G401.6 (cell line): Measurements from ENCODE around the gene PAOX.
"Not testable (repeated sequence)": the region's sequence is repeated elsewhere in the genome, so short reads cannot be mapped to it uniquely, and the experiment has no call there.

ENCODE experiments used
- FAIRE-seq: peaks from 2 replicates; lab custom pipeline; 2012; peaks lifted over from hg19 to GRCh38; lab: Jason Lieb, UNC

Gene PAOX

GRCh38 chr10:133411523-133412380 is 32.7 kb downstream of the PAOX start:
- FAIRE-seq, result no peak

GRCh38 chr10:133412381-133412711 is 33.3 kb downstream of the PAOX start:
- FAIRE-seq, result no peak

DNA sequence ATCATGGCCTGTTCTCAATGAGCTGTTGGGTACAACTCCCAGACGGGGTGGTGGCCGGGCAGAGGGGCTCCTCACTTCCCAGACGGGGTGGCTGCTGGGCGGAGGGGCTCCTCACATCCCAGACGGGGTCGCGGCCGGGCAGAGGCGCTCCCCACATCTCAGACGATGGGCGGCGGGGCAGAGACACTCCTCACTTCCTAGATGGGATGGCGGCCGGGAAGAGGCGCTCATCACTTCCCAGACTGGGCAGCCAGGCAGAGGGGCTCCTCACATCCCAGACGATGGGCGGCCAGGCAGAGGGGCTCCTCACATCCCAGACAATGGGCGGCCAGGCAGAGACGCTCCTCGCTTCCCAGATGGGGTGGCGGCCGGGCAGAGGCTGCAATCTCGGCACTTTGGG is 35.3 kb downstream of the PAOX start:
- FAIRE-seq, result not testable (repeated sequence)

GRCh38 chr10:133415752-133416151 is 36.7 kb downstream of the PAOX start:
- FAIRE-seq, result no peak

DNA sequence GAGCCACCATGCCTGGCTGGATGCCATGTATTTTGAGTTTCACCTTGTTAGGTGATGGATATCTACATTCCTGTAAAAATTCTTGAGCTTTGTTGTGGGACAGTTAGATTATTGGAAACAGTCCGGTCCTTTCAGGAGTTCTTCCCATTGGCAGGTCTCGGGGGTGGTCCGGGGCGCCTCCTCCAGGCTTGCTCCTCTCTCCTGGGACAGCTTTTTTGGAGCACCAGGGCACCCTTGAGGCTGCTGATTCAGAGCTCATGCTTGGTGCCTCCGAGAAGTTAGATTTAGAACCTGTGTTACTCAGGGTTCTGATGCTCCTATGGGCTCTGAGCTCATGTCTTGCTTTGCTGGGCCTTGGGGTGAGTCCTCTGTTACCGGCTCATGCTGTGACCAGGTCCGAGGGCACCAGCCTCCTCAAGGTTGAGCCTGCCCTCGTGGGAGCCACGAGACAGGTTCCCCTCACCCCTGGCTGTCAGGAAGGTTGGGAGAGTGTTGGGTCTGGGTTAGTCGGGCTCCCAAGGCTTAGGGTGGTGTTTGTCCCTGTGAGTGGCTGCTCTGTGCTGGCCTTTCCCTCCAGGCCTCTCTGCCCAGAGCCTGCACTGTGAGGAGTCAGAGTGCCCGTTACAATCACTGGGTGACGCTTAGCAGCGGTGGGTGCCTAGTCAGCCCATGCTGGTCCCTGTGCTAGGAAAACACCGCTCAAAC is 39.4 kb downstream of the PAOX start:
- FAIRE-seq, result no peak

GRCh38 chr10:133419211-133419950 is 40.3 kb downstream of the PAOX start:
- no peak for FAIRE-seq

- FAIRE-seq, result no peak
These were observed 41.0 kb downstream of the PAOX start for GRCh38 chr10:133420028-133420427.

GRCh38 chr10:133420579-133420978 is 41.5 kb downstream of the PAOX start:
- no peak for FAIRE-seq

DNA sequence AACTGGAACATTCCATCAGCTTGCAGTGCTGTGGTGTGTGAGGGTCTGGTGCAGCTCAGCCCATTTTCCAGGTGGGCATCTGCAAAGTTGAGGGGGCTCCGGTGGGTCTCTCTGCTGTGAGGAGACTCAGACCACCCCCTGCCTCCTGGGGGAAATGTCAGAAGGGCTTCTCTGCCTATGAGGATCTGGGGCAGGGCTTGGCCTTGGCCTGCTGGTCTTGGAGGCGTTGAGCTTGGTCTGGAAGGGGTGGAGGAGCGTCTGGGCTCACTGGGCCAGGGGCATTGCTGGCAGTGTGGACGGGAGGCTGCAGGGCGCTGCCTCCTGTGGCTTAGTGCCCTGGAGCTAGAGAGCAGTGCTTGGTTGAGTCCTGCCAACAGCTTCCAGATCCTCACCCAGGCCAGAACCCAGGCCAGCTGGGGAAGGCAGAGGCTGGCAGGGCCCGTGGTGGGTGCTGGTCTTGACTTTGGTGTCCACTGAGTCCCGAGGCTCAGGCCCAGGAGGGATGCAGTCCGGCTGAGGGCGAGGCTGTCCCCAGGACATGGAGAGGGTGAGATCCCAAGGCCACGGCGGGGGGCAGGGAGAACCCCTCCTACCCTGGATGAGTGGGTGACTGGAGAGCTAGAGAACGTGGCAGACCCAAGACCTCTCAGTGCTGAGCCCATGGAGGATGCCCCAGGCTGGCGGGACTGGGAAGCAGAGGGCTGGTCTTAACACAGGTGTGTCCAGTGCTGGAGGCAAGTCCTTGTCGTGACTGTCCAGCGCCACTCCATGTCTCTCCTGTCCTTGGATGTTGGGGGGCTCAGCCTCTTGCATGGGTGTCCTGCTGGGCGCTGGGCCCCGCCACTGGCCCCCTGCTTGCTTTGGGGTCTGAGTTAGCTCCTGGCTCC is 42.5 kb downstream of the PAOX start:
- no peak for FAIRE-seq

- FAIRE-seq, result no peak
These were observed 43.3 kb downstream of the PAOX start for GRCh38 chr10:133422223-133422806.

- FAIRE-seq, result no peak
These were observed 44.0 kb downstream of the PAOX start for GRCh38 chr10:133422807-133423771.

- not testable (repeated sequence) for FAIRE-seq
These were observed 45.0 kb downstream of the PAOX start for GRCh38 chr10:133424102-133424501.

DNA sequence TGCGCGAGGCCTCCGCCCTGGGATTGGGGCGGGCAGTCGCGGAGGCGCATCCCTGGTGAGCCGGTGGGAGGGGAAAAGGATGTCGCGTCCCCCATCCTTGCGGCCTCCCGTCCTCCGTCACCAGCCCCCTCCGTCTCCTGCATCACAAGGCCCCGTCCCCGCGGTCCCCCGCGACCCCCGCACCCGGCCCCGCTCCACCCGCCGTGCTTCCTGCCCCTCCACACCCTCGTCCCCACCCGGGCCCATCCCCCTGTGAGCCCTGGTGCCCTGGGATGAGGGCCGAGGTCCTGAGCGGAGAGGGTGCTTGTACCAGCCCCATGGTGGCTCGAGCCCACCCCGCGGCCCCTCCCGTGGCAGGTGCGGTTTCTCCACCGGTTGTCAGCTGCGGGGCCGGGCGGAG is 45.5 kb downstream of the PAOX start, which contains the start of gene SPRN:
SPRN (minus strand) TSS at position 25 of the 400 bp plus-strand sequence. CDS start 944 bp downstream, outside the sequence.
- not testable (repeated sequence) for FAIRE-seq

DNA sequence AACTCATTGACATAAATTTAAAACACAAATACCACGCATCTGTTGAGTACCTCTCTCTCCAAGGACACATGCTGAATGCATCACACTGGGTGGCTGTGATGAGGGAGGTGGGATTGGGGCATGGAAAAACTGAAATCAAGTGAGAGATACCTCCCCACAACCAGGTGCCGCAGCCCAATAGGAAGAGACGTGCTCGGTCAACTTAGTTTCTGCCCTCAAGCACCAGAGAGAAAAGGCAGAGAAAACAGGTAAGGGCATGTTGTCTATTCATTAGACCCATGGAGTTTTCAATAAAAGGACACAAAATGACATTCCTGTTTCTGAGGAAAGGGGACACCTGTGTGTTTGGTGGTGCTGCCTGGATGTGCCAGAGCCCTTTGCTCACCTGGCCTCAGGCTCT is 50.5 kb downstream of the PAOX start:
- not testable (repeated sequence) for FAIRE-seq

DNA sequence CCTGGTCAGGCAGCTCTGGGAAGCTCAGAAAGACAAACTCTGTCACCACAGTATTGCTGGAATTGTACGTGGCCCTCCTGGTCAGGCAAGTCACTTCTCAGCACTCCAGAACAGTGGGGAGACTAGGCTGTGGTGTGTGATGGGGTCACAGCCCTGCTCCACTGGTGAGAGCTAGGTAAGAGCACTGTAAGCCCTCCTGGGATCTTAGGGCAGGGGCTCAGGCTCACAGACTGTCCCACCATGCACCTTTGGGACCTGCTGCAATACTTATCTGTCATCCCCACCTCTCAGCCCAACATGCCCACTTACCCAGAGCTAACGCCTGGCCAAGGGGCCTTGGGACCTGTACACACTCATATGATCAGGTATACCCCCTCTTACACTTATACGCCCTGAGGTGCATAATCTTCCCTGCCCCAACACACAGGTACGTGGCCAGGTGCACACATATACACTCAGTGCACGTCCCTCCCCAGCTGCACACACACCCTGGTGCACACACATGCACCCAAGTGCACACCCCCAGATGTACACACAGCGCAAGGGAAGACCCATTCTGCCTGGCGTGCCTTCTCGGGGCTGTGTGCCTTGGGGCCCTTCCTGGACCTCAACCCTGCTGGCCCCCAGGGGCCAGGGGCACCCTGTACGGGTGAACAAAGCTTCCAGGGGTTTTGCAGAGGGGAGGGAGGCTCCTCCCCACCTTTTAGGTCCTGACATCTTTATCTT is 53.0 kb downstream of the PAOX start:
- not testable (repeated sequence) for FAIRE-seq

DNA sequence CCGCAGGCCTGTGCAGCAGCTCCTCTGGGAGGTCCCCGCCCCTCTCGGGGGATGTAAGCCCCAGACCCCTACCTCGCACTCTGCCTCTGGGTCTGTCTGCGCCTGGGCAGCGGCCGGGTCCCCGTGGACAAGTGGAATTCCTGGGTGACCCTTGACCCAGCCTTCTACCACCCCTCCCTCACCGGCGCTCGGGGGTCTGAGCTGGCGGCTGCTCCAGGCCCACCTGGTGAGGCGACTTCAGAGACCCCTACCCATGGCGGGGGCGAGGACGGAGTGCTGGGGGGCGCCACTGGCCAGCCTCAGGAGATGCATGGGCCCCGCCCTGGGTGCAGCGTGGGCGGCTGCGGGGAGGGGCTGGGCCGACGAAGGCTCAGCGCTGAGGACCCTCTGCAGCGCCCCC is 53.7 kb downstream of the PAOX start:
- FAIRE-seq, result not testable (repeated sequence)

- FAIRE-seq, result no peak
These were observed 59.7 kb downstream of the PAOX start for GRCh38 chr10:133438711-133439273.

DNA sequence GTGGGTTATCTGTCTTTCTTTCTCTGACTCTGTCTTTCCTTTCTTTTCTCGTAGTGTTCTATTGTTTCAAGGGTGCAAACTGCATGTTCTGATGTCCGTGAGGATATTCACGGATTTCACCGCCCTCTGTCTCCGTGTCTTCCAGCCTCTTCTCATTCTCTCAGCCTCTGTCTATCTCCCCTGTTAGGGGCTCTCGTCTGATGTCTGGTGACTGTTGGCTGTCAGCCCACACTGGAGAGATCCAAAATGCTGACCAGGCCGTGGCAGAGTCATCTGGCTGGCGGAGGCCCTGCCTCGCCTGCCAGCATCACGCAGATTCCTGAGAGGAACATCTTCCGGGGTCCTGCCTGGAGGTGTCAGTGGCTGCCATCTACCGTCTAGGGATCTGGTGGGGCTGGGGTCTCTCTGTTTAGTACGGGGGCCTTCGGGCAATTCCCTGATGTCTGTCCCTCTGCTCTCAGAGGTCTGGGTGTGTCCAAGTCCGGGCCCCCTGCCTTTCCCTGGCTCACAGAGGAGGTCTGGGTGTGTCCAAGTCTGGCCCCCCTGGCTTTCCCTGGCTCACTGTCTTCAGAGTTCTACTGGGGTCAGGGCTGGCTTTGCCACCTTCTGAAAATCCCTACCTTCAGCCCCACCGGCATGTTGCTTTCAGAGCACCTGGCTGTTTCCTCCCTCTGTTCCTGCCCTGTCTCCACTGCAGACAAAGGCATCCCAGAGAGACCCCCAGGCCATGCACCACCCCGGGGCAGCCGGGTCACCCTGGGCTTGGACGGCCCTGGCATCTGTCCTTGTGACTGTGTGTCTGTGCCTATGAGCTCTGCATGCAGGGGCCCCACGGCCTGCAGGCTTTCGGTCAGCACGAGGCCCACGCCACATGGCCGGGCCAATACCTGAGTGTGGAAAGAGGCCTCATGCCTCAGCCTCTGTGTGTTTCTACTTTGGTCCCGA is 60.7 kb downstream of the PAOX start:
- no peak for FAIRE-seq
